GM12891 (cell line): ENCODE measurements around the gene EFHD1.

Experiments used
- POLR2A ChIP-seq: IDR thresholded peaks from 2 replicates; pipeline ENCODE4 v1.6.1; 2011; ENCODE audit warnings: low read depth, low read length, control low read depth
- TAF1 ChIP-seq: IDR thresholded peaks from 2 replicates; pipeline ENCODE4 v1.6.1; 2011; ENCODE audit warnings: low read depth, low read length, control low read depth

DNA sequence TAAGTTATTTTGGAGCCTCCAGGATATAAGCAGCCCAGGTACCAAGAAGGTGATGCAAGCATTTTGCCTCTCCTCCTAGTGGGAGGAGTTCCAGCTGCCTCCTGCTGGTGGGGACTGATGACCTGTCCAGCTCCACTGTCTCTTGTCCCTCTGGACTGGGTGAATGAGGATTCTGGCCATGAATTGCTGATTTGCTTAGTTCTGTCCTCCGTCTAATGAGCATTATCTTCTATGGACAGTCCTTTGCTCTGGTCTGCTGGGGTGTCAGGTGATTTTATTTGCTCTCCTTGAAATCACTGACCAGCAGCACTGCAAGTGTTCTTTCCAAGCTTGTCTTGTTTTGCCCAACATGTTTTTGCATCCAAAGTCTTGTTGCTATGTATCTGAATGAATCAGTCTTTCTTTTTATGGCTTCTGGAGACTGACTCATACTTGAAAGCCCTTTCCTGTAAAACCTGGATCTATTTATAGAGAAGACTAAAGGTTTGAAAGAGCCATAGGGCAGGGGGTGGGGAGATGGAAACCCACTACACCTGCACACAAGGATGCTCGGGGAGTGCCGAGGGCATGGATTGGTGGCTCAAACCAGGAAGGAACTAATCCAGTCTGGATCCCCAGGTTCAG, 40.5 kb upstream of the EFHD1 start:
- no peak for TF ChIP-seq POLR2A
- no peak for TF ChIP-seq TAF1
